ENCODE results near the gene RAMP2. TPM values are rescaled to one million over a fixed set of nuclear protein-coding genes. Genes with fewer than 3 reads are reported as not detected.

RAMP2 gene
- total and polyA plus RNA-seq, 2 of the 13 experiments (the other 11 are each of a cell fraction or from before 2014, with no cell fraction given): 1.4 to 5.2 TPM

GRCh38 chr17:42791948-42792347 lies 30.9 kb downstream of the RAMP2 start (continued):
- TF ChIP-seq ZNF816 (CRISPR knock-in tag; IDR thresholded peaks at IDR 0.05; ENCODE audit: borderline replicate concordance) (peak; percentile 45; the same call in 1 of the 2 replicates), BRD4 (CRISPR knock-in tag; IDR thresholded peaks at IDR 0.05) (no peak), MAFG (CRISPR knock-in tag; IDR thresholded peaks at IDR 0.05) (no peak), ELF3 (CRISPR knock-in tag; IDR thresholded peaks at IDR 0.05) (no peak), HNRNPL (IDR thresholded peaks at IDR 0.05; ENCODE audit: low read depth, low read length) (no peak), NR0B2 (CRISPR knock-in tag; IDR thresholded peaks at IDR 0.05) (no peak), SP140L (CRISPR knock-in tag; IDR thresholded peaks at IDR 0.05; ENCODE audit: borderline replicate concordance) (no peak), ZNF703 (CRISPR knock-in tag; IDR thresholded peaks at IDR 0.05; ENCODE audit: borderline replicate concordance) (no peak), AKAP8 (CRISPR knock-in tag; IDR thresholded peaks at IDR 0.05) (no peak), ESRRA (CRISPR knock-in tag; IDR thresholded peaks at IDR 0.05; ENCODE audit: low read depth) (no peak), SMARCE1 (IDR thresholded peaks at IDR 0.05; ENCODE audit: borderline replicate concordance) (no peak)
- TF ChIP-seq, protein P1, sequence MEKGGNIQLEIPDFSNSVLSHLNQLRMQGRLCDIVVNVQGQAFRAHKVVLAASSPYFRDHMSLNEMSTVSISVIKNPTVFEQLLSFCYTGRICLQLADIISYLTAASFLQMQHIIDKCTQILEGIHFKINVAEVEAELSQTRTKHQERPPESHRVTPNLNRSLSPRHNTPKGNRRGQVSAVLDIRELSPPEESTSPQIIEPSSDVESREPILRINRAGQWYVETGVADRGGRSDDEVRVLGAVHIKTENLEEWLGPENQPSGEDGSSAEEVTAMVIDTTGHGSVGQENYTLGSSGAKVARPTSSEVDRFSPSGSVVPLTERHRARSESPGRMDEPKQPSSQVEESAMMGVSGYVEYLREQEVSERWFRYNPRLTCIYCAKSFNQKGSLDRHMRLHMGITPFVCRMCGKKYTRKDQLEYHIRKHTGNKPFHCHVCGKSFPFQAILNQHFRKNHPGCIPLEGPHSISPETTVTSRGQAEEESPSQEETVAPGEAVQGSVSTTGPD (CRISPR knock-in tag; IDR thresholded peaks at IDR 0.05): no peak
- TF ChIP-seq, protein P2, sequence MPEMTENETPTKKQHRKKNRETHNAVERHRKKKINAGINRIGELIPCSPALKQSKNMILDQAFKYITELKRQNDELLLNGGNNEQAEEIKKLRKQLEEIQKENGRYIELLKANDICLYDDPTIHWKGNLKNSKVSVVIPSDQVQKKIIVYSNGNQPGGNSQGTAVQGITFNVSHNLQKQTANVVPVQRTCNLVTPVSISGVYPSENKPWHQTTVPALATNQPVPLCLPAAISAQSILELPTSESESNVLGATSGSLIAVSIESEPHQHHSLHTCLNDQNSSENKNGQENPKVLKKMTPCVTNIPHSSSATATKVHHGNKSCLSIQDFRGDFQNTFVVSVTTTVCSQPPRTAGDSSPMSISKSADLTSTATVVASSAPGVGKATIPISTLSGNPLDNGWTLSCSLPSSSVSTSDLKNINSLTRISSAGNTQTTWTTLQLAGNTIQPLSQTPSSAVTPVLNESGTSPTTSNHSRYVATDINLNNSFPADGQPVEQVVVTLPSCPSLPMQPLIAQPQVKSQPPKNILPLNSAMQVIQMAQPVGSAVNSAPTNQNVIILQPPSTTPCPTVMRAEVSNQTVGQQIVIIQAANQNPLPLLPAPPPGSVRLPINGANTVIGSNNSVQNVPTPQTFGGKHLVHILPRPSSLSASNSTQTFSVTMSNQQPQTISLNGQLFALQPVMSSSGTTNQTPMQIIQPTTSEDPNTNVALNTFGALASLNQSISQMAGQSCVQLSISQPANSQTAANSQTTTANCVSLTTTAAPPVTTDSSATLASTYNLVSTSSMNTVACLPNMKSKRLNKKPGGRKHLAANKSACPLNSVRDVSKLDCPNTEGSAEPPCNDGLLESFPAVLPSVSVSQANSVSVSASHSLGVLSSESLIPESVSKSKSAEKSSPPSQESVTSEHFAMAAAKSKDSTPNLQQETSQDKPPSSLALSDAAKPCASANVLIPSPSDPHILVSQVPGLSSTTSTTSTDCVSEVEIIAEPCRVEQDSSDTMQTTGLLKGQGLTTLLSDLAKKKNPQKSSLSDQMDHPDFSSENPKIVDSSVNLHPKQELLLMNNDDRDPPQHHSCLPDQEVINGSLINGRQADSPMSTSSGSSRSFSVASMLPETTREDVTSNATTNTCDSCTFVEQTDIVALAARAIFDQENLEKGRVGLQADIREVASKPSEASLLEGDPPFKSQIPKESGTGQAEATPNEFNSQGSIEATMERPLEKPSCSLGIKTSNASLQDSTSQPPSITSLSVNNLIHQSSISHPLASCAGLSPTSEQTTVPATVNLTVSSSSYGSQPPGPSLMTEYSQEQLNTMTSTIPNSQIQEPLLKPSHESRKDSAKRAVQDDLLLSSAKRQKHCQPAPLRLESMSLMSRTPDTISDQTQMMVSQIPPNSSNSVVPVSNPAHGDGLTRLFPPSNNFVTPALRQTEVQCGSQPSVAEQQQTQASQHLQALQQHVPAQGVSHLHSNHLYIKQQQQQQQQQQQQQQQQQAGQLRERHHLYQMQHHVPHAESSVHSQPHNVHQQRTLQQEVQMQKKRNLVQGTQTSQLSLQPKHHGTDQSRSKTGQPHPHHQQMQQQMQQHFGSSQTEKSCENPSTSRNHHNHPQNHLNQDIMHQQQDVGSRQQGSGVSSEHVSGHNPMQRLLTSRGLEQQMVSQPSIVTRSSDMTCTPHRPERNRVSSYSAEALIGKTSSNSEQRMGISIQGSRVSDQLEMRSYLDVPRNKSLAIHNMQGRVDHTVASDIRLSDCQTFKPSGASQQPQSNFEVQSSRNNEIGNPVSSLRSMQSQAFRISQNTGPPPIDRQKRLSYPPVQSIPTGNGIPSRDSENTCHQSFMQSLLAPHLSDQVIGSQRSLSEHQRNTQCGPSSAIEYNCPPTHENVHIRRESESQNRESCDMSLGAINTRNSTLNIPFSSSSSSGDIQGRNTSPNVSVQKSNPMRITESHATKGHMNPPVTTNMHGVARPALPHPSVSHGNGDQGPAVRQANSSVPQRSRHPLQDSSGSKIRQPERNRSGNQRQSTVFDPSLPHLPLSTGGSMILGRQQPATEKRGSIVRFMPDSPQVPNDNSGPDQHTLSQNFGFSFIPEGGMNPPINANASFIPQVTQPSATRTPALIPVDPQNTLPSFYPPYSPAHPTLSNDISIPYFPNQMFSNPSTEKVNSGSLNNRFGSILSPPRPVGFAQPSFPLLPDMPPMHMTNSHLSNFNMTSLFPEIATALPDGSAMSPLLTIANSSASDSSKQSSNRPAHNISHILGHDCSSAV (CRISPR knock-in tag; IDR thresholded peaks at IDR 0.05; ENCODE audit: borderline replicate concordance): no peak
- TF ChIP-seq, protein P3, sequence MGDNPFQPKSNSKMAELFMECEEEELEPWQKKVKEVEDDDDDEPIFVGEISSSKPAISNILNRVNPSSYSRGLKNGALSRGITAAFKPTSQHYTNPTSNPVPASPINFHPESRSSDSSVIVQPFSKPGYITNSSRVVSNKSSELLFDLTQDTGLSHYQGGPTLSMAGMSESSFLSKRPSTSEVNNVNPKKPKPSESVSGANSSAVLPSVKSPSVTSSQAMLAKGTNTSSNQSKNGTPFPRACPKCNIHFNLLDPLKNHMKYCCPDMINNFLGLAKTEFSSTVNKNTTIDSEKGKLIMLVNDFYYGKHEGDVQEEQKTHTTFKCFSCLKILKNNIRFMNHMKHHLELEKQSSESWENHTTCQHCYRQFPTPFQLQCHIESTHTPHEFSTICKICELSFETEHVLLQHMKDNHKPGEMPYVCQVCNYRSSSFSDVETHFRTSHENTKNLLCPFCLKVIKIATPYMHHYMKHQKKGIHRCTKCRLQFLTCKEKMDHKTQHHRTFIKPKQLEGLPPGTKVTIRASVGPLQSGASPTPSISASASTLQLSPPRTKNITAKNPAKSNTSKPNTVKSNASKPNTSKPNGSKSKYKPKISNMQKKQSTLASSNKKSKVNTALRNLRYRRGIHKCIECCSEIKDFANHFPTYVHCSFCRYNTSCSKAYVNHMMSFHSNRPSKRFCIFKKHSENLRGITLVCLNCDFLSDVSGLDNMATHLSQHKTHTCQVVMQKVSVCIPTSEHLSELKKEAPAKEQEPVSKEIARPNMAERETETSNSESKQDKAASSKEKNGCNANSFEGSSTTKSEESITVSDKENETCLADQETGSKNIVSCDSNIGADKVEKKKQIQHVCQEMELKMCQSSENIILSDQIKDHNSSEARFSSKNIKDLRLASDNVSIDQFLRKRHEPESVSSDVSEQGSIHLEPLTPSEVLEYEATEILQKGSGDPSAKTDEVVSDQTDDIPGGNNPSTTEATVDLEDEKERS (CRISPR knock-in tag; IDR thresholded peaks at IDR 0.05): no peak
- TF ChIP-seq, protein P4, sequence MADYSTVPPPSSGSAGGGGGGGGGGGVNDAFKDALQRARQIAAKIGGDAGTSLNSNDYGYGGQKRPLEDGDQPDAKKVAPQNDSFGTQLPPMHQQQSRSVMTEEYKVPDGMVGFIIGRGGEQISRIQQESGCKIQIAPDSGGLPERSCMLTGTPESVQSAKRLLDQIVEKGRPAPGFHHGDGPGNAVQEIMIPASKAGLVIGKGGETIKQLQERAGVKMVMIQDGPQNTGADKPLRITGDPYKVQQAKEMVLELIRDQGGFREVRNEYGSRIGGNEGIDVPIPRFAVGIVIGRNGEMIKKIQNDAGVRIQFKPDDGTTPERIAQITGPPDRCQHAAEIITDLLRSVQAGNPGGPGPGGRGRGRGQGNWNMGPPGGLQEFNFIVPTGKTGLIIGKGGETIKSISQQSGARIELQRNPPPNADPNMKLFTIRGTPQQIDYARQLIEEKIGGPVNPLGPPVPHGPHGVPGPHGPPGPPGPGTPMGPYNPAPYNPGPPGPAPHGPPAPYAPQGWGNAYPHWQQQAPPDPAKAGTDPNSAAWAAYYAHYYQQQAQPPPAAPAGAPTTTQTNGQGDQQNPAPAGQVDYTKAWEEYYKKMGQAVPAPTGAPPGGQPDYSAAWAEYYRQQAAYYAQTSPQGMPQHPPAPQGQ (CRISPR knock-in tag; IDR thresholded peaks at IDR 0.05; ENCODE audit: borderline replicate concordance): no peak
